GM12892 (cell line): ENCODE data around the gene ATRIP.

Experiments used
- POLR2AphosphoS5 ChIP-seq: IDR thresholded peaks from 2 replicates; pipeline ENCODE4 v1.6.1; 2011; ENCODE audit warnings: low read depth, low read length, control low read depth
- TAF1 ChIP-seq: IDR thresholded peaks from 2 replicates; pipeline ENCODE4 v1.6.1; 2011; ENCODE audit warnings: low read depth, mild to moderate bottlenecking, control low read depth, low read length, borderline replicate concordance

DNA sequence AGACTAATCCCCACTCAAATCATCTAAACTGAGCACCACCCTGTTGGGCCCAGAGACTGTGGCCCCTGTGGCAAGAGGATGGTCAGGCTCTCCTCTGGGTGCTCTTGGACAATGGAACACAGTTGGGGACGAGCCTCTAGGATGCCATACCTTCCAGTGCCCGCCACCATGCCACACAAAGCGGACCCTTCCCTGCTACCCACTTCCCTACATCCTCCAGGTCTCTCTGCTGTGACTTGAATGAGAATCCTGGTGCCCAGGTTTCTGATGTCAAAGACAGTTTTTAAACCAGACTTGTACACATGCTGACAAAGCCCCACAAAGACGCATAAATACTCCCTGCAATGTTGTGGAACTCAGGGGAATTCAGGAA is 11.3 kb upstream of the ATRIP start:
- TF ChIP-seq TAF1: no peak
- no peak for TF ChIP-seq POLR2AphosphoS5
